Upper lobe of left lung (tissue), 6 donors: ENCODE measurements around the gene XBP1. TPM values are rescaled to one million over a fixed set of nuclear protein-coding genes. Genes with fewer than 3 reads are reported as not detected.

Experiments used
- ATAC-seq, 2 donors: fragments of 200-7000 bp; cut with Tn5 transposase; one replicate each; pipeline ENCODE4 v1.9.1; 2022; ENCODE audit warnings: mild to moderate bottlenecking in 2 of 2, moderate library complexity in 2 of 2; ENCODE audit not compliant: low FRiP score in 2 of 2
- DNase-seq, 2 donors: peaks; one replicate each; pipeline ENCODE4 v3.0.0-alpha.2; 2019 to 2020
- H3K27ac ChIP-seq, 4 donors: fragments of 200-600 bp; sonication (generic); one replicate each; pipeline ENCODE4 v1.5.1; 2016 to 2019
- H3K27me3 ChIP-seq, 4 donors: fragments of 200-600 bp; sonication (generic); one replicate each; pipeline ENCODE4 v1.5.1; 2017 to 2019
- H3K36me3 ChIP-seq, 4 donors: fragments of 200-600 bp; sonication (generic); one replicate each; pipeline ENCODE4 v1.5.1; 2016 to 2019
- H3K4me1 ChIP-seq, 4 donors: fragments of 200-600 bp; sonication (generic); one replicate each; pipeline ENCODE4 v1.5.1; 2018 to 2019
- H3K4me3 ChIP-seq, 4 donors: fragments of 200-600 bp; sonication (generic); one replicate each; pipeline ENCODE4 v1.5.1; 2017 to 2019; ENCODE audit warnings: mild to moderate bottlenecking in 2 of 4, moderate library complexity in 1 of 4
- H3K9me3 ChIP-seq, 4 donors: fragments of 200-600 bp; sonication (generic); one replicate each; pipeline ENCODE4 v1.5.1; 2018 to 2019
- EP300 ChIP-seq, 4 donors: sonication (generic); formaldehyde crosslinking; IDR thresholded peaks; one replicate each; pipeline ENCODE4 v1.5.1; 2017; ENCODE audit warnings: antibody characterized with exemption in 4 of 4, control low read depth in 2 of 4
- POLR2A ChIP-seq, 4 donors: fragments of 450-650 bp; IDR thresholded peaks; one replicate each; pipeline ENCODE4 v1.5.1; 2016 to 2017; ENCODE audit warnings: antibody characterized with exemption in 4 of 4, mild to moderate bottlenecking in 2 of 4
- POLR2AphosphoS5 ChIP-seq, 2 donors: sonication (generic); formaldehyde crosslinking; IDR thresholded peaks; one replicate each; pipeline ENCODE4 v1.5.1; 2017; ENCODE audit warnings: antibody characterized with exemption in 2 of 2
- WGBS, 2 donors: methylation state at CpG; one replicate each; pipeline ENCODE4 v1.1.5; 2017 to 2018; 5-methylcytosine and 5-hydroxymethylcytosine counted together
- total RNA-seq, 6 donors: library from RNA; depleted of rRNA in 4 of 6; stranded (reverse); fragments of >200 nt in 4 of 6; gene quantifications; one replicate each; pipeline versions ENCODE4 v1.1.0 to v1.2.1, GENCODE V29; 2016 to 2021
- TF ChIP-seq, protein P1 (sequence below), 6 experiments: fragments of 450-650 bp in 4 of 6; fragments of 200-600 bp in 2 of 6; sonication (generic) in 2 of 6; IDR thresholded peaks; one replicate each; pipeline ENCODE4 v1.5.1; 2016 to 2019; ENCODE audit warnings: antibody characterized with exemption in 6 of 6
- donor health status: DM: no; HTN: no; CAD: no; lungs with moderate emphysema.
- donor health status: DM: no; HTN: yes; CAD: no; lungs with severe emphysema.

The XBP1 gene
- total RNA-seq, 6 donors from 2014 or later = 208 to 377 (median 279) TPM

DNA sequence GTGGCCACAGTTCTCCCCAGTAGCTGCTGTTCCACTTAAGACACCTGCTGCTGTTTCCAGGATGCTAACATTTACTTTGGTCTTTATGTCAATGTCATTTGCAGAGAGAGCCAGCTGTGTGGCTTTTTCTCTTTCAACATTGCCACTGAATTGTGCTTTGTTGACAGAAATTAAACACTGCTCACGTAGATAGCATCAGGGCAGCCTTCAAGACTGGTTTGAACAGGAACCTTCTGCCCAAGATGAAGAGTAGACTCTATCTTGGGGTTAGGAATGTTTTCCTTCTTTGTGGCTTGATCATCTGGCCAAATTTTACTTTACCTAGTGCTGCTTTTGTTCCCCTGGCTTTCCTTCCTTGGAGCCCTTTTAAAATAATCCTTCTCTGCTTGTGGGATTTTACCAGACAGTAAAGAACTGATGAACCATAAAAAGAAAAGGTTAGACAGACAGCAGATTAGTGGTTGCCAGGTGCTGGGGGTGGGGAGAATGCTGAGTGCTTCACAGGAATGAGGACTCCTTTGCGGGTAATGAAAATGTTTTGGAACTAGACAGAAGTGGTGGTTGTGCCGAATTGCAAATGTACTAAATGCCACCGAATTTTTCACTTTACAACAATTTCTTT lies 22.7 kb upstream of the XBP1 start:
- WGBS, 2 donors = 63% methylated on average over 4 of the region's 4 CpGs
- DNase-seq = peak in 1 of 2 donors; percentile 38
- Histone ChIP-seq H3K9me3 (no peaks in the 10 kb centered on the region), H3K4me3 (no peak overlapping the region), H3K36me3 (peaks cover 0 to 4% (median 0%) of the 10 kb centered on the region in 4 donors), H3K27me3 (no peaks in the 10 kb centered on the region), H3K4me1 (peaks cover 13 to 34% (median 18%) of the 10 kb centered on the region in 4 donors), H3K27ac (peak overlapping the region in 1 of 4 donors; percentile 75)
- TF ChIP-seq POLR2AphosphoS5 (IDR thresholded peaks at IDR 0.05) (no peak), POLR2A (IDR thresholded peaks at IDR 0.05) (no peak), EP300 (IDR thresholded peaks at IDR 0.05) (peak in 1 of 4 donors; percentile 17)
- ATAC-seq = peak in 1 of 2 donors; percentile 48

DNA sequence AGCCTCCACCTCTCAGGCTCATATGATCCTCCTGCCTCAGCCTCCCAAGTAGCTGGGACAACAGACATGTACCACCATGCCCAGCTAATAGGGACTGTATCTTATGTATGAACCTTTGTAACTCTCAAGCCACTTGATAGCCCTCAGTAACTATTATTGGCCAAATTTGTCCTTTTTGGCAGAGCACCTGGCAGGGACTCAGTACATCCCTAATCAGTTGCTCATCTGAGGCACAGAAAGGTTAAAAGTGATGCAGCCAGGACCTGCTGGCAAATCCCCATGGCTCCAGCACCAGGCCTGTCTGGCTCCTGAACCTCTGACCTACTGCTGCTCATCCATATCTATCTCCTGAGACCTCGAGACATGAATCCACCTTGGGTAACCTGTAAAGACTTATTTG lies 21.1 kb upstream of the XBP1 start:
- no peaks in the 10 kb centered on the region for H3K9me3 ChIP-seq
- no peak for TF ChIP-seq POLR2A (IDR thresholded peaks at IDR 0.05)
- TF ChIP-seq, protein P1, sequence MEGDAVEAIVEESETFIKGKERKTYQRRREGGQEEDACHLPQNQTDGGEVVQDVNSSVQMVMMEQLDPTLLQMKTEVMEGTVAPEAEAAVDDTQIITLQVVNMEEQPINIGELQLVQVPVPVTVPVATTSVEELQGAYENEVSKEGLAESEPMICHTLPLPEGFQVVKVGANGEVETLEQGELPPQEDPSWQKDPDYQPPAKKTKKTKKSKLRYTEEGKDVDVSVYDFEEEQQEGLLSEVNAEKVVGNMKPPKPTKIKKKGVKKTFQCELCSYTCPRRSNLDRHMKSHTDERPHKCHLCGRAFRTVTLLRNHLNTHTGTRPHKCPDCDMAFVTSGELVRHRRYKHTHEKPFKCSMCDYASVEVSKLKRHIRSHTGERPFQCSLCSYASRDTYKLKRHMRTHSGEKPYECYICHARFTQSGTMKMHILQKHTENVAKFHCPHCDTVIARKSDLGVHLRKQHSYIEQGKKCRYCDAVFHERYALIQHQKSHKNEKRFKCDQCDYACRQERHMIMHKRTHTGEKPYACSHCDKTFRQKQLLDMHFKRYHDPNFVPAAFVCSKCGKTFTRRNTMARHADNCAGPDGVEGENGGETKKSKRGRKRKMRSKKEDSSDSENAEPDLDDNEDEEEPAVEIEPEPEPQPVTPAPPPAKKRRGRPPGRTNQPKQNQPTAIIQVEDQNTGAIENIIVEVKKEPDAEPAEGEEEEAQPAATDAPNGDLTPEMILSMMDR (IDR thresholded peaks at IDR 0.05) = no peak
- TF ChIP-seq POLR2AphosphoS5 (IDR thresholded peaks at IDR 0.05) = no peak
- TF ChIP-seq EP300 (IDR thresholded peaks at IDR 0.05) = no peak
- no peaks in the 10 kb centered on the region for H3K27me3 ChIP-seq
- no peak overlapping the region for H3K4me3 ChIP-seq
- H3K4me1 ChIP-seq = peaks cover 15 to 47% (median 26%) of the 10 kb centered on the region in 4 donors
- peaks cover 0 to 4% (median 0%) of the 10 kb centered on the region in 4 donors for H3K36me3 ChIP-seq
- WGBS, 2 donors = 100% methylated on average over 1 of the region's 1 CpG
- no peak for ATAC-seq
- no peak for DNase-seq
- peak overlapping the region in 2 of 4 donors; percentile 1 to 75 for H3K27ac ChIP-seq

DNA sequence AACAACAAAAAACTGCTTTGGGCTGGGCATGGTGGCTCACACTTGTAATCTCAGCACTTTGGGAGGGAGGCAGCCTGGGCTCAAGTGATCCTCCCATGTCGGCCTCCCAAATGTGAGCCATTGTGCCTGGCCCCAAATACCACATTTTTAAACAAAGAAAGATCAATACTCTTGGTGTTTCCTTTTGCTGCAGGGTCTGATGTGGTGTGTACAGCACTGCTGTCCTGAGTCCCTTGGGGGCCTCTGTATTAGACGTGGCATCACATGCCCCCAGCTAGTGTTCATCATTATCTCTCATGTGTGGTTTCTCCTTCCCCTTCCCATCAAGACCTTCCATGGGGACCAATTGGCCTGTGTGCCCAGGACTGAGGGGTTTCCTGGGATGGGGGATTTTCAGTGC lies 20.5 kb upstream of the XBP1 start:
- no peak overlapping the region for H3K4me3 ChIP-seq
- ATAC-seq = no peak

DNA sequence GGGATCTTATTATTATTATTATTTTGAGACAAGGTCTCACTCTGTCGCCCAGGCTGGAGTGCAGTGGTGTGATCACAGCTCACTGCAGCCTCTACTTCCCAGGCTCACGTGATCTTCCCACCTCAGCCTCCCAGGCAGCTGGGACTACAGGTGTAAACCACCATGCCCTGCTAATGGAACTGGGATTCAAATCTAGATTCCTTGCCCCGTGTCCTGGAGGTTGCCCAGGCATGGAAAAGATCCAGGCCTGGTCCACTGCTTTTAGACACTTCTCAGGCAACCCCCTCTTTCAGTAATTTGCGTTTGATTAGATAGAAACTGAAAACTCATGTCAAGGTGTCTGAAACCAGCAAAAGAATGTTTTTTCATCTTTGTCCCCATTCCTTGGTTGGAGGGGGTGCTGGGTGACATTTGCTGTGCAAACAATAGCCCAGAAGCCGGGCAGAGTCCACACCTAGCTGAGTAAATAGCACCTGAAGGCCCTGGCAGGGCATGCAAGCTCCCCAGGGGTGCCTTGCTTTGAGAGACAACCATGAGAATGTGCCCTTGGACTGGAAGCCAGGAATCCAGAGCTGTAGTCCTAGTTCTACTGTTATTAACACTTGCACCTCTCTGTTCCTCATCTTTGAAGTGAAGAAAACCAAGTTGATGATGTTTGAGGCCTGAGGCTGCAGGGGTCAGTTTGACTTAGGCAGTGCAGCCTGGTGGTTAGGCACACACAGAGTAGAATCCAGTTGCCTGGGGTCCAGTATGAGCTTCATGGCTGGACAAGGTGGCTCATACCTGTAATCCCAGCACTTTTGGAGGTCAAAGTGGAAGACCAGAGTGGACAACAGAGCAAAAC lies 19.1 kb upstream of the XBP1 start:
- no peaks in the 10 kb centered on the region for H3K27me3 ChIP-seq
- peaks cover 25 to 59% (median 40%) of the 10 kb centered on the region in 4 donors for H3K4me1 ChIP-seq
- WGBS, 2 donors = 45 to 72% methylated on average over 5 of the region's 5 CpGs
- no peak for TF ChIP-seq POLR2A (IDR thresholded peaks at IDR 0.05)
- TF ChIP-seq POLR2AphosphoS5 (IDR thresholded peaks at IDR 0.05) = no peak
- TF ChIP-seq, protein P1 (IDR thresholded peaks at IDR 0.05) = no peak
- no peak for TF ChIP-seq EP300 (IDR thresholded peaks at IDR 0.05)
- H3K9me3 ChIP-seq = no peaks in the 10 kb centered on the region
- no peak overlapping the region for H3K4me3 ChIP-seq
- ATAC-seq (no peak), DNase-seq (peak in 1 of 2 donors; percentile 75)
- peak overlapping the region; percentile 67 to 85 (median 81) for H3K27ac ChIP-seq
- H3K36me3 ChIP-seq = peaks cover 0 to 4% (median 0%) of the 10 kb centered on the region in 4 donors

More for the DNA sequence above, 20.5 kb upstream of the XBP1 start:
- Histone ChIP-seq H3K4me1 (peaks cover 15 to 47% (median 27%) of the 10 kb centered on the region in 4 donors), H3K27ac (peak overlapping the region in 2 of 4 donors; percentile 1 to 85), H3K27me3 (no peaks in the 10 kb centered on the region), H3K36me3 (peaks cover 0 to 4% (median 0%) of the 10 kb centered on the region in 4 donors), H3K9me3 (no peaks in the 10 kb centered on the region)
- DNase-seq = no peak
- TF ChIP-seq, protein P1 (IDR thresholded peaks at IDR 0.05) = no peak
- TF ChIP-seq POLR2AphosphoS5 (IDR thresholded peaks at IDR 0.05) (no peak), EP300 (IDR thresholded peaks at IDR 0.05) (no peak)
- WGBS, 2 donors = 93 to 94% methylated on average over 2 of the region's 2 CpGs
